Astrocyte (in vitro differentiated cells and primary cell): ENCODE measurements around the gene WDR75.

Experiments used
- CTCF ChIP-seq: IDR thresholded peaks from 2 replicates; pipeline ENCODE4 v1.5.1; 2011; ENCODE audit warnings: low read depth, mild to moderate bottlenecking, inconsistent platforms, low read length, moderate library complexity; ENCODE audit not compliant: insufficient read depth
- EZH2 ChIP-seq: IDR thresholded peaks from 2 replicates; pipeline ENCODE4 v1.6.1; 2012; ENCODE audit warnings: mild to moderate bottlenecking, low read length, inconsistent platforms; ENCODE audit not compliant: insufficient read depth

DNA sequence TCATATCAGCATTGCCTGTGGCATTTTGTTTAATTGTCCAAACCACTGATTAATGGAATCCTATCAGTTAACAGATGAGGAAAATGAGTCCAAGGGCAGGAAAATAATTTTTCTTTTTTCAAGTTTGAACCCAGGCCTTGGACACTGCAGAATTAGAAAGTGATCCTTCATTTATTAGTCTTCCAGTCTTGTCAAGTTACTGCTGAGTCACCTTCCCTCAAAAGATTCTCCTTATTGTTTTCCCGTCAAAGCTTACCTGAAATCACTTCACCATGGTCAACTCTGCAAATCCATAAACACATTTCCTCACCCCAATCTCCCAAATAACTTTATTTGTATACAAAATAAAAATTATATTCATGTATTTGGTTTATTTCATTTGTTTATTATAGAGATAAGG is 57.9 kb downstream of the WDR75 start:
- TF ChIP-seq CTCF (no peak), EZH2 (no peak)
